Tibial nerve (tissue), 4 donors: Measurements from ENCODE around the gene BMAL1.

ENCODE experiments used
- EP300 ChIP-seq, 2 donors: sonication (generic); formaldehyde crosslinking; IDR thresholded peaks; one replicate each; pipeline ENCODE4 v1.6.1; 2017; ENCODE audit warnings: antibody characterized with exemption in 2 of 2, mild to moderate bottlenecking in 1 of 2
- POLR2A ChIP-seq, 2 donors: fragments of 450-650 bp; IDR thresholded peaks; one replicate each; pipeline ENCODE4 v1.6.1; 2017; ENCODE audit warnings: antibody characterized with exemption in 2 of 2, mild to moderate bottlenecking in 2 of 2, moderate library complexity in 2 of 2
- TF ChIP-seq, protein P1 (sequence below), 5 experiments: fragments of 200-600 bp in 3 of 5; fragments of 450-650 bp in 2 of 5; sonication (generic) in 3 of 5; IDR thresholded peaks; one replicate each; pipeline ENCODE4 v1.5.1; 2016 to 2019; ENCODE audit warnings: antibody characterized with exemption in 5 of 5, mild to moderate bottlenecking in 3 of 5, moderate library complexity in 2 of 5

DNA sequence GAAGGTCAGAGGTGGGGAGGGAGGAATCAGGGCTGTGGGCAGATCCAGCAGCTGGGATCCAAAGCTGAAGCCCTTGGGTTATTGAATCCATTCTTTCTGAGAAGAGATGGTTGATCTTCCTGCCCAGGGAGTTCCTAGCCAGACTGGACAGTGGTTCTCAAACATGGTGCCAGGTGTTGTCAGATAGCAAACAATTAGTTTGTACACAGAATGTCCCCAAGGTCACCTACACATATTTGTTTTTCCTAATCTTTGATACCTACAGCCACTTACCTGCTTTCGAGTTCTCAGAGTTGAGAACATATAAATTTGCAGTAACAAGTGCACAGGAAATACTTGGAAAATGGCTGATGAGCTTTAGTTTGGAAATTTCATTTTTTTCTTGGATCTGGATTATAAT lies 54.5 kb downstream of the BMAL1 start:
- TF ChIP-seq, protein P1, sequence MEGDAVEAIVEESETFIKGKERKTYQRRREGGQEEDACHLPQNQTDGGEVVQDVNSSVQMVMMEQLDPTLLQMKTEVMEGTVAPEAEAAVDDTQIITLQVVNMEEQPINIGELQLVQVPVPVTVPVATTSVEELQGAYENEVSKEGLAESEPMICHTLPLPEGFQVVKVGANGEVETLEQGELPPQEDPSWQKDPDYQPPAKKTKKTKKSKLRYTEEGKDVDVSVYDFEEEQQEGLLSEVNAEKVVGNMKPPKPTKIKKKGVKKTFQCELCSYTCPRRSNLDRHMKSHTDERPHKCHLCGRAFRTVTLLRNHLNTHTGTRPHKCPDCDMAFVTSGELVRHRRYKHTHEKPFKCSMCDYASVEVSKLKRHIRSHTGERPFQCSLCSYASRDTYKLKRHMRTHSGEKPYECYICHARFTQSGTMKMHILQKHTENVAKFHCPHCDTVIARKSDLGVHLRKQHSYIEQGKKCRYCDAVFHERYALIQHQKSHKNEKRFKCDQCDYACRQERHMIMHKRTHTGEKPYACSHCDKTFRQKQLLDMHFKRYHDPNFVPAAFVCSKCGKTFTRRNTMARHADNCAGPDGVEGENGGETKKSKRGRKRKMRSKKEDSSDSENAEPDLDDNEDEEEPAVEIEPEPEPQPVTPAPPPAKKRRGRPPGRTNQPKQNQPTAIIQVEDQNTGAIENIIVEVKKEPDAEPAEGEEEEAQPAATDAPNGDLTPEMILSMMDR (IDR thresholded peaks at IDR 0.05) = no peak
- TF ChIP-seq POLR2A (IDR thresholded peaks at IDR 0.05) (no peak), EP300 (IDR thresholded peaks at IDR 0.05) (no peak)
